ENCODE results near the gene RBMS3. TPM values are rescaled to one million over a fixed set of nuclear protein-coding genes. Genes with fewer than 3 reads are reported as not detected.

Gene RBMS3
- total RNA-seq, 1 experiment from 2014 or later, result 0.42 TPM

- ChIA-PET POLR2A (no interaction called here), RAD21 (ENCODE audit: low non-redundant PET in 1 of 2, low total read pairs in 2 of 2, uncharacterized antibody in 2 of 2, unreplicated experiment in 2 of 2) (no interaction called here), CTCF (no interaction called here)
- Histone ChIP-seq H3K4me2 (ENCODE audit: low read length) (no peak overlapping the region), H3K9ac (ENCODE audit: low read length) (no peak overlapping the region), H3K27me3 (ENCODE audit: insufficient read depth, low read length) (no peaks in the 10 kb centered on the region), H3K27ac (ENCODE audit: low read depth, low read length) (no peak overlapping the region), H3K9me2 (ENCODE audit: insufficient read depth) (no peaks in the 10 kb centered on the region), H3K79me2 (ENCODE audit: insufficient read depth, low read length) (no peaks in the 10 kb centered on the region), H4K20me1 (ENCODE audit: insufficient read depth) (no peaks in the 10 kb centered on the region), H3K9me3 (ENCODE audit: control insufficient read depth in 1 of 2, insufficient read depth in 1 of 2, low read depth in 1 of 2, low read length in 2 of 2) (no peaks in the 10 kb centered on the region), H3K4me3 (replicated peaks in 1 of 2; ENCODE audit: low read depth in 1 of 2, low read length in 2 of 2) (no peak overlapping the region), H2AFZ (ENCODE audit: low read depth, low read length, poor library complexity, severe bottlenecking) (no peak overlapping the region), H3K4me1 (ENCODE audit: control insufficient read depth in 1 of 2, insufficient read depth in 2 of 2, low read length in 2 of 2) (no peaks in the 10 kb centered on the region), H3K36me3 (ENCODE audit: control insufficient read depth in 1 of 2, insufficient read depth in 2 of 2, low read length in 2 of 2) (no peaks in the 10 kb centered on the region)
- DNase-seq (ENCODE audit: low read depth, low spot score) (no peak), ATAC-seq (no peak)
- no TSS peak for BruUV-seq (replicated peaks)
- intact Hi-C loops (cut with micrococcal nuclease), result no loop called here
- TF ChIP-seq ELF1 (IDR thresholded peaks at IDR 0.05; ENCODE audit: borderline replicate concordance, low read depth), result no peak
- no peak for TF ChIP-seq POLR2AphosphoS5 (IDR thresholded peaks at IDR 0.05; ENCODE audit: low read depth, low read length)
- no peak for TF ChIP-seq ZBTB33 (IDR thresholded peaks at IDR 0.05; ENCODE audit: extremely low read depth, insufficient replicate concordance, low read length)
- TF ChIP-seq SP1 (IDR thresholded peaks at IDR 0.05; ENCODE audit: low read depth), result no peak
- TF ChIP-seq REST (IDR thresholded peaks at IDR 0.05; ENCODE audit: low read depth), result no peak
- TF ChIP-seq SIN3A (IDR thresholded peaks at IDR 0.05; ENCODE audit: low read depth), result no peak
- no peak for TF ChIP-seq EZH2phosphoT487 (IDR thresholded peaks at IDR 0.05; ENCODE audit: borderline replicate concordance)
- TF ChIP-seq CEBPB (IDR thresholded peaks at IDR 0.05; ENCODE audit: low read depth), result no peak
- TF ChIP-seq ZFX (IDR thresholded peaks at IDR 0.05), result no peak
- no peak for TF ChIP-seq ZNF274 (IDR thresholded peaks at IDR 0.05; ENCODE audit: low read depth, low read length)
- TF ChIP-seq YY1 (IDR thresholded peaks at IDR 0.05; ENCODE audit: extremely low read depth, insufficient replicate concordance, low read depth, low read length), result no peak
- no peak for TF ChIP-seq MAX (IDR thresholded peaks at IDR 0.05)
- TF ChIP-seq RAD21 (IDR thresholded peaks at IDR 0.05; ENCODE audit: low read depth), result no peak
- TF ChIP-seq POLR2A (IDR thresholded peaks at IDR 0.05; ENCODE audit: borderline replicate concordance, extremely low read depth, insufficient read depth, insufficient read length), result no peak
- TF ChIP-seq JUND (IDR thresholded peaks at IDR 0.05), result no peak
- no peak for TF ChIP-seq FOSL1 (IDR thresholded peaks at IDR 0.05; ENCODE audit: low read depth)
- TF ChIP-seq ATF3 (IDR thresholded peaks at IDR 0.05), result no peak
- no peak for TF ChIP-seq CTCF (IDR thresholded peaks at IDR 0.05 in 2 of 3, conservative IDR thresholded peaks at IDR 0.05 in 1 of 3; ENCODE audit: borderline replicate concordance in 1 of 3, insufficient read depth in 1 of 3, low read depth in 2 of 3, low read length in 2 of 3)
- TF ChIP-seq EGR1 (IDR thresholded peaks at IDR 0.05; ENCODE audit: low read depth), result no peak
These were observed 430.4 kb downstream of the RBMS3 start for GRCh38 chr3:29711255-29711771.

Data from HCT116 (cell line).